IMR-90 (cell line): ENCODE data around the gene INHA. TPM values are rescaled to one million over a fixed set of nuclear protein-coding genes. Genes with fewer than 3 reads are reported as not detected.

Source experiments
- ATAC-seq: fragments of 200-7000 bp; cut with Tn5 transposase; 2 replicates; pipeline ENCODE4 v1.9.1; 2020; ENCODE audit warnings: low read depth, mild to moderate bottlenecking, moderate library complexity
- BruUV-seq: library from RNA; stranded (reverse); fragments of 400-500 nt; replicated peaks from 2 replicates; lab custom pipeline; 2021; lab: Mats Ljungman, UMichigan
- CTCF ChIA-PET: fragments of 300-600 bp; formaldehyde crosslinking; extraction: SDS; loops from one replicate; lab custom pipeline; 2021; ENCODE audit warnings: antibody characterized with exemption; lab: Yijun Ruan, JAX
- POLR2A ChIA-PET: fragments of 300-600 bp; sonication (Branson Sonifier 250); formaldehyde crosslinking; loops from one replicate; lab custom pipeline; 2022; ENCODE audit warnings: antibody characterized with exemption; ENCODE audit not compliant: unreplicated experiment; lab: Charles Lee
- DNase-seq: peaks from one replicate; pipeline ENCODE4 v3.0.0; 2013
- H2AFZ ChIP-seq: replicated peaks from 2 replicates; pipeline ENCODE3; 2013; ENCODE audit warnings: low read length, mild to moderate bottlenecking; ENCODE audit not compliant: poor library complexity
- H2AK5ac ChIP-seq: 2 replicates; pipeline ENCODE4 v1.6.1; 2013; ENCODE audit warnings: low read depth, low read length, inconsistent platforms
- H2AK9ac ChIP-seq: replicated peaks from 2 replicates; pipeline ENCODE3; 2013; ENCODE audit warnings: mild to moderate bottlenecking, low read depth, low read length, moderate library complexity; ENCODE audit not compliant: poor library complexity
- H2BK120ac ChIP-seq: 2 replicates; pipeline ENCODE4 v1.6.1; 2013; ENCODE audit warnings: low read depth, low read length, inconsistent platforms
- H2BK15ac ChIP-seq: 3 replicates; pipeline ENCODE4 v1.6.1; 2013; ENCODE audit warnings: low read depth, low read length, inconsistent platforms
- H2BK20ac ChIP-seq: 2 replicates; pipeline ENCODE4 v1.6.1; 2013; ENCODE audit warnings: low read depth, mild to moderate bottlenecking, inconsistent platforms, low read length, moderate library complexity
- H2BK5ac ChIP-seq: 2 replicates; pipeline ENCODE4 v1.6.1; 2013; ENCODE audit warnings: mild to moderate bottlenecking, low read depth, low read length, inconsistent platforms; ENCODE audit not compliant: poor library complexity, severe bottlenecking
- H3K14ac ChIP-seq: replicated peaks from 2 replicates; pipeline ENCODE4 v1.6.1; 2013; ENCODE audit warnings: low read depth, low read length, inconsistent platforms
- H3K18ac ChIP-seq: 2 replicates; pipeline ENCODE4 v1.6.1; 2013; ENCODE audit warnings: low read depth, low read length, control low read depth
- H3K23ac ChIP-seq: 2 replicates; pipeline ENCODE4 v1.6.1; 2013; ENCODE audit warnings: low read depth, low read length, inconsistent platforms
- H3K27ac ChIP-seq: 2 replicates; pipeline ENCODE4 v1.5.1; 2013; ENCODE audit warnings: mild to moderate bottlenecking, control low read depth, low read length; ENCODE audit not compliant: insufficient read depth
- H3K27me3 ChIP-seq: 2 replicates; pipeline ENCODE4 v1.6.1; 2013; ENCODE audit warnings: low read length; ENCODE audit not compliant: control insufficient read depth, insufficient read depth
- H3K36me3 ChIP-seq: 2 replicates; pipeline ENCODE4 v1.6.1; 2013; ENCODE audit warnings: low read length, mixed read lengths; ENCODE audit not compliant: control insufficient read depth, insufficient read depth
- H3K4ac ChIP-seq: 2 replicates; pipeline ENCODE4 v1.6.1; 2013; ENCODE audit warnings: low read depth, low read length, inconsistent platforms
- H3K4me1 ChIP-seq: 2 replicates; pipeline ENCODE4 v1.6.1; 2013; ENCODE audit warnings: low read length, mixed read lengths; ENCODE audit not compliant: control insufficient read depth, insufficient read depth
- H3K4me2 ChIP-seq: 2 replicates; pipeline ENCODE4 v1.6.1; 2013; ENCODE audit warnings: low read depth, mild to moderate bottlenecking, control low read depth, low read length, moderate library complexity
- H3K4me3 ChIP-seq: 2 replicates; pipeline ENCODE4 v1.5.1; 2013; ENCODE audit warnings: low read depth, mild to moderate bottlenecking, control low read depth, low read length, moderate library complexity; ENCODE audit not compliant: insufficient read depth
- H3K56ac ChIP-seq: 2 replicates; pipeline ENCODE4 v1.6.1; 2013; ENCODE audit warnings: low read length, inconsistent platforms; ENCODE audit not compliant: insufficient read depth; ENCODE audit errors: extremely low read depth
- H3K79me1 ChIP-seq, 2 experiments: 2 replicates each; pipeline ENCODE4 v1.6.1; 2013; ENCODE audit warnings: low read length in 2 of 2, inconsistent platforms in 1 of 2, low read depth in 1 of 2
- H3K9ac ChIP-seq: 2 replicates; pipeline ENCODE4 v1.6.1; 2013; ENCODE audit warnings: low read depth, low read length, control low read depth
- H3K9me1 ChIP-seq: 2 replicates; pipeline ENCODE4 v1.6.1; 2013; ENCODE audit warnings: low read length, inconsistent platforms; ENCODE audit not compliant: insufficient read depth
- H3K9me3 ChIP-seq: 2 replicates; pipeline ENCODE4 v1.6.1; 2013; ENCODE audit warnings: low read length; ENCODE audit not compliant: control insufficient read depth, insufficient read depth
- H4K20me1 ChIP-seq: 2 replicates; pipeline ENCODE4 v1.6.1; 2013; ENCODE audit warnings: low read length, inconsistent platforms; ENCODE audit not compliant: insufficient read depth
- H4K5ac ChIP-seq: 2 replicates; pipeline ENCODE4 v1.6.1; 2013; ENCODE audit warnings: mild to moderate bottlenecking, low read depth, low read length, control low read depth
- H4K8ac ChIP-seq, 2 experiments: 2 replicates each; pipeline ENCODE4 v1.6.1; 2013; ENCODE audit warnings: low read depth in 2 of 2, low read length in 2 of 2, control low read depth in 1 of 2, inconsistent platforms in 1 of 2
- H4K91ac ChIP-seq: 2 replicates; pipeline ENCODE4 v1.6.1; 2013; ENCODE audit warnings: low read depth, low read length, inconsistent platforms; ENCODE audit not compliant: insufficient read depth
- BHLHE40 ChIP-seq: fragments of 150-350 bp; IDR thresholded peaks from 2 replicates; pipeline ENCODE4 v1.6.1; 2016; ENCODE audit warnings: mild to moderate bottlenecking, low read depth, low read length
- CHD1 ChIP-seq: IDR thresholded peaks from 2 replicates; pipeline ENCODE4 v1.6.1; 2012; ENCODE audit warnings: low read depth, low read length, improper control_type of control experiment
- FOS ChIP-seq: fragments of 150-350 bp; IDR thresholded peaks from 2 replicates; pipeline ENCODE4 v1.6.1; 2016; ENCODE audit warnings: low read depth, low read length
- MAFK ChIP-seq: IDR thresholded peaks from 2 replicates; pipeline ENCODE4 v1.6.1; 2012; ENCODE audit warnings: low read depth, low read length, improper control_type of control experiment
- MAZ ChIP-seq: IDR thresholded peaks from 2 replicates; pipeline ENCODE4 v1.6.1; 2012; ENCODE audit warnings: low read depth, mild to moderate bottlenecking, low read length, improper control_type of control experiment, moderate library complexity, borderline replicate concordance
- MXI1 ChIP-seq: IDR thresholded peaks from 2 replicates; pipeline ENCODE4 v1.6.1; 2012; ENCODE audit warnings: low read depth, mild to moderate bottlenecking, low read length, moderate library complexity, borderline replicate concordance
- NFE2L2 ChIP-seq: fragments of 150-350 bp; IDR thresholded peaks from 2 replicates; pipeline ENCODE4 v1.6.1; 2016; ENCODE audit warnings: low read depth, mild to moderate bottlenecking, low read length
- POLR2A ChIP-seq: IDR thresholded peaks from 2 replicates; pipeline ENCODE4 v1.6.1; 2012; ENCODE audit warnings: mild to moderate bottlenecking, low read depth, low read length
- RAD21 ChIP-seq: IDR thresholded peaks from 2 replicates; pipeline ENCODE4 v1.6.1; 2012; ENCODE audit warnings: low read length, improper control_type of control experiment
- RFX5 ChIP-seq: IDR thresholded peaks from 2 replicates; pipeline ENCODE4 v1.8.0; 2012; ENCODE audit warnings: low read depth, mild to moderate bottlenecking, low read length, moderate library complexity
- SMC3 ChIP-seq: fragments of 150-350 bp; IDR thresholded peaks from 2 replicates; pipeline ENCODE4 v1.6.1; 2016; ENCODE audit warnings: low read depth, mild to moderate bottlenecking, antibody characterized with exemption, low read length, moderate library complexity
- USF2 ChIP-seq: fragments of 150-350 bp; IDR thresholded peaks from 2 replicates; pipeline ENCODE4 v1.6.1; 2017; ENCODE audit warnings: mild to moderate bottlenecking, antibody characterized with exemption, low read length, low read depth
- WGBS, 2 experiments: methylation state at CpG; one replicate each; pipeline versions ENCODE4 v1.1.5 to v1.1.7; 2013; ENCODE audit warnings: missing lambda C conversion rate in 2 of 2; ENCODE audit not compliant: insufficient read length in 1 of 2; ENCODE audit errors: extremely low coverage in 2 of 2; 5-methylcytosine and 5-hydroxymethylcytosine counted together
- dilution Hi-C: fragments of 300-500 bp; cut with HindIII; formaldehyde crosslinking; loops from one replicate; pipeline ENCODE4 v1.14.3; 2018; ENCODE audit warnings: low sequenced_read_pairs; ENCODE audit not compliant: unreplicated experiment
- in situ Hi-C: fragments of 300-500 bp; cut with MboI; formaldehyde crosslinking; loops from 3 replicates; pipeline ENCODE4 v1.14.3; 2019; ENCODE audit warnings: low sequenced_read_pairs, inconsistent platforms, mixed read lengths
- intact Hi-C: fragments of 100-400 bp; cut with micrococcal nuclease; formaldehyde crosslinking; loops from 2 replicates; pipeline ENCODE4 v1.10.0; 2022
- polyA plus RNA-seq, 3 experiments: library from polyadenylated mRNA; depleted of rRNA; stranded (reverse); fragments of >200 nt; gene quantifications; 2 replicates each; pipeline ENCODE4 v1.2.3, GENCODE V29; 2012; ENCODE audit warnings: low replicate concordance in 1 of 3
- total RNA-seq: library from RNA; depleted of rRNA; stranded (reverse); fragments of >200 nt; gene quantifications from 2 replicates; pipeline ENCODE4 v1.2.3, GENCODE V29; 2012
- TF ChIP-seq, protein P1 (sequence below): fragments of 150-350 bp; IDR thresholded peaks from 2 replicates; pipeline ENCODE4 v1.6.1; 2016; ENCODE audit warnings: low read depth, mild to moderate bottlenecking, low read length, moderate library complexity, borderline replicate concordance

Gene INHA
- total and polyA plus RNA-seq, 2 of the 4 experiments (the other 2 are of a cell fraction): 0.96 TPM; not detected in 1

DNA sequence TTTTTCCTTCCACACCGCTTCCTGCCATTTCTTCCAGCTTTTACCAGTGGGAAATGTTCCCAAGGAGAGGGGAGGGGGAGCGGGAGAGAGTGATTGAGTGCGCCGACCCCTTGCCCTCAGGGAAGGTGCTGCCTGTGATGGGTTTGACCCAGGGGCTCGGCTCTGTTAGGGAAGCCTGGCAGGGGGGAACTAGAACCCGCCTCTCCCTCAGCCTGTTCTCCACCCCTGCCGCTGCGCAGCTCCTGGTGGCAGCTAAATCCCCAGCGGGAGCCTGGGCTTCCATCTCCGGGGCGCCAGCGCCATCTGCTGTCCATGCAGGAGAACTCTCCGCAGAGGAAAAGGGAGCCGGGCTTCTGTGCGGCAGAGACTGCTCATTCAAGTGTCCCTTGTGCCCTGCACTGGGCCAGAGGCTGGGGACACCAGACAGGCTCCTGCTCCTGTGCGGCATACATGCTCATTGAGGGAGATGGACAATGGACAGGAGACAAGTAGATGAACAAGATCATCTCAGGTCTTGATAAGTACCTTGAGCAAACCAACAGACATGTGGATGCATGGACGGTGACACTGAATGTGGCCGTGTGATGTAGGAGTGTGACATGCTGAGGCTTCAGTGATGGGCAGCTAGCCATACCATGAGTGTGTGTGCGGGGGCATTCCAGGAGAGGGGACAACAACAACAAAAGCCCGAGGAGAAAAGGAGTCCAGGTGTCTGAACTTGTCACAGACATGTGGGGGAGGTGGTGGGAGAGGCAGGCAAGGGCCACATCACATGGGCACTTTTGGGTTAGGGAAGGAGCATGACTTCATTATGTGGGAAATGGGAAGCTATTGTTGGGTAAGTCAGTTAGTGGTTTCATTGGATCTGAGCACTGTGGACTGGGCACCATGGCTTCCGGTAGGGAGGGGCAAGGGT, 41.8 kb upstream of the INHA start (continued):
- TF ChIP-seq CHD1 (no peak), FOS (no peak), RAD21 (peak; percentile 99)

DNA sequence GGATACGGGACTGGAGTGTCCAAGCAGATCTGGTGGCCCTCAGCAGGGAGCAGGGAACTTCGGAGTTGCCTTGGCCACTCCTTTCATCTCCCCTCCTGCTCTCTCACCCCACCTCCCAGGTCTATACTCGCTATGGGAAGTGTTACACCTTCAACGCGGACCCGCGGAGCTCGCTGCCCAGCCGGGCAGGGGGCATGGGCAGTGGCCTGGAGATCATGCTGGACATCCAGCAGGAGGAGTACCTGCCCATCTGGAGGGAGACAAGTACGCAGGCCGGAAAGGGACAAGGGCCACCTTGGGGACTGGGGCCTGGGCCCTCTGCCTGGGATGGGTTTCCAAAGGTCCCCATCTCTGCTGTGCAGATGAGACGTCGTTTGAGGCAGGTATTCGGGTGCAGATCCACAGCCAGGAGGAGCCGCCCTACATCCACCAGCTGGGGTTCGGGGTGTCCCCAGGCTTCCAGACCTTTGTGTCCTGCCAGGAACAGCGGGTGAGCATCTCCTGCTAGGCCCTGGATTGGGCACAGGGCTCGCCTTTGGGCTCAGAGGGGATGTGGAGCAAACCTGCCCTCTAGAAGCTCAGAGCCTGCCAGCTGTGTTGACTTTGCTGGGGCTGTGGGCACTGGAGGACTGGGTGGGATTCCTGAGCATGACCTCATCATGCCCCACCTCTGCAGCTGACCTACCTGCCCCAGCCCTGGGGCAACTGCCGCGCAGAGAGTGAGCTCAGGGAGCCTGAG, 40.3 kb upstream of the INHA start:
- Histone ChIP-seq H3K9me3 (no peaks in the 10 kb centered on the region), H3K9me1 (no peaks in the 10 kb centered on the region), H3K4me2 (no peak overlapping the region), H3K56ac (no peak overlapping the region), H4K5ac (no peak overlapping the region), H3K23ac (no peak overlapping the region), H4K91ac (no peak overlapping the region), H4K20me1 (no peaks in the 10 kb centered on the region), H3K18ac (no peak overlapping the region), H3K4ac (no peak overlapping the region), H2BK15ac (no peak overlapping the region), H2BK120ac (no peak overlapping the region), H2BK20ac (no peak overlapping the region), H3K4me3 (no peak overlapping the region), H2AK5ac (no peak overlapping the region), H3K79me1 (no peaks in the 10 kb centered on the region), H4K8ac (no peak overlapping the region), H3K27me3 (peaks cover 49% of the 10 kb centered on the region), H2BK5ac (no peak overlapping the region), H3K14ac (no peak overlapping the region), H3K4me1 (no peaks in the 10 kb centered on the region), H3K27ac (no peak overlapping the region), H2AFZ (peak overlapping the region; percentile 3), H3K9ac (no peak overlapping the region), H3K36me3 (no peaks in the 10 kb centered on the region), H2AK9ac (no peak overlapping the region)
- ChIA-PET POLR2A (no interaction called here), CTCF (interaction anchor here (0.5 to 1.2 kb wide), 4 partner anchors 10 to 55 kb away, joined by 3 read pairs; no protein-coding TSS in a partner anchor)
- WGBS, 2 experiments: 78% methylated on average over 9 of the region's 20 CpGs; no CpG with 5 or more reads in 1 of the 2 experiments
- no TSS peak for BruUV-seq
- no peak for DNase-seq
- ATAC-seq: no peak
- dilution Hi-C loops: no loop called here
- intact Hi-C loops: loop anchor here (5.0 kb wide), 1 partner anchor 235 kb away; no protein-coding TSS in a partner anchor
- in situ Hi-C loops: loop anchor here (5.0 kb wide), 1 partner anchor 130 kb away; no protein-coding TSS in a partner anchor
- TF ChIP-seq RAD21 (no peak), MAFK (no peak), NFE2L2 (no peak), POLR2A (no peak), SMC3 (no peak), MAZ (no peak), RFX5 (no peak), BHLHE40 (no peak), USF2 (no peak), MXI1 (no peak)
- TF ChIP-seq, protein P1, sequence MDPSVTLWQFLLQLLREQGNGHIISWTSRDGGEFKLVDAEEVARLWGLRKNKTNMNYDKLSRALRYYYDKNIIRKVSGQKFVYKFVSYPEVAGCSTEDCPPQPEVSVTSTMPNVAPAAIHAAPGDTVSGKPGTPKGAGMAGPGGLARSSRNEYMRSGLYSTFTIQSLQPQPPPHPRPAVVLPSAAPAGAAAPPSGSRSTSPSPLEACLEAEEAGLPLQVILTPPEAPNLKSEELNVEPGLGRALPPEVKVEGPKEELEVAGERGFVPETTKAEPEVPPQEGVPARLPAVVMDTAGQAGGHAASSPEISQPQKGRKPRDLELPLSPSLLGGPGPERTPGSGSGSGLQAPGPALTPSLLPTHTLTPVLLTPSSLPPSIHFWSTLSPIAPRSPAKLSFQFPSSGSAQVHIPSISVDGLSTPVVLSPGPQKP: no peak
